ENCODE results near the gene DUOX1. TPM values are rescaled to one million over a fixed set of nuclear protein-coding genes. Genes with fewer than 3 reads are reported as not detected.

Gene DUOX1
- total RNA-seq, 4 donors from 2014 or later = 87.5 to 202 (median 122) TPM

DNA sequence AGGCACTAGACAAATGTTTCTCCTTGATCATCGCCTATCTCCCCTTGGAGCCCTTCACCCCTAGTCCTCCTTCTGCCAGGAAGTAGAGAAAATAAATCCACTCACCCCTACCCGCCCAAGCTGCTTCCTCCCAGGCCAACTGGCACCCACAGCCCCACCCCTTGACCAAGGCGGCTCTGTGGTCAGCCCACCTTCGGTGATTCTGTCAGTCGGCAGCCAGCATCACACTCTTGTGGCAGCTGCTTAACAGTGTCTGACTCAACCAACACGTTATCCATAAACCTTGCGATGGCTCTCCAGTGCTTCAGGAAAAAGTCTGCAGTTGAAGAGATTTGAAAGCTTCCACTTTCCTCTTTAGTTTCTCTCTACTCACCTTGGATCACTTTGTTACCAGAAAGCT is 50.4 kb downstream of the DUOX1 start:
- no peaks in the 10 kb centered on the region for H3K36me3 ChIP-seq
- DNase-seq = no peak
- H3K9me3 ChIP-seq = no peaks in the 10 kb centered on the region
- intact Hi-C loops (cut with DNase I) = no loop called here
- peaks cover under 1 to 36% (median 9%) of the 10 kb centered on the region in 3 donors for H3K4me1 ChIP-seq
- no peak for TF ChIP-seq POLR2A (IDR thresholded peaks at IDR 0.05)
- TF ChIP-seq, protein P1, sequence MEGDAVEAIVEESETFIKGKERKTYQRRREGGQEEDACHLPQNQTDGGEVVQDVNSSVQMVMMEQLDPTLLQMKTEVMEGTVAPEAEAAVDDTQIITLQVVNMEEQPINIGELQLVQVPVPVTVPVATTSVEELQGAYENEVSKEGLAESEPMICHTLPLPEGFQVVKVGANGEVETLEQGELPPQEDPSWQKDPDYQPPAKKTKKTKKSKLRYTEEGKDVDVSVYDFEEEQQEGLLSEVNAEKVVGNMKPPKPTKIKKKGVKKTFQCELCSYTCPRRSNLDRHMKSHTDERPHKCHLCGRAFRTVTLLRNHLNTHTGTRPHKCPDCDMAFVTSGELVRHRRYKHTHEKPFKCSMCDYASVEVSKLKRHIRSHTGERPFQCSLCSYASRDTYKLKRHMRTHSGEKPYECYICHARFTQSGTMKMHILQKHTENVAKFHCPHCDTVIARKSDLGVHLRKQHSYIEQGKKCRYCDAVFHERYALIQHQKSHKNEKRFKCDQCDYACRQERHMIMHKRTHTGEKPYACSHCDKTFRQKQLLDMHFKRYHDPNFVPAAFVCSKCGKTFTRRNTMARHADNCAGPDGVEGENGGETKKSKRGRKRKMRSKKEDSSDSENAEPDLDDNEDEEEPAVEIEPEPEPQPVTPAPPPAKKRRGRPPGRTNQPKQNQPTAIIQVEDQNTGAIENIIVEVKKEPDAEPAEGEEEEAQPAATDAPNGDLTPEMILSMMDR (IDR thresholded peaks at IDR 0.05) = no peak
- no peak overlapping the region for H3K27ac ChIP-seq
- WGBS, 2 donors = 70 to 78% methylated on average over 7 of the region's 7 CpGs
- no peaks in the 10 kb centered on the region for H3K27me3 ChIP-seq
- no peak overlapping the region for H3K4me3 ChIP-seq

DNA sequence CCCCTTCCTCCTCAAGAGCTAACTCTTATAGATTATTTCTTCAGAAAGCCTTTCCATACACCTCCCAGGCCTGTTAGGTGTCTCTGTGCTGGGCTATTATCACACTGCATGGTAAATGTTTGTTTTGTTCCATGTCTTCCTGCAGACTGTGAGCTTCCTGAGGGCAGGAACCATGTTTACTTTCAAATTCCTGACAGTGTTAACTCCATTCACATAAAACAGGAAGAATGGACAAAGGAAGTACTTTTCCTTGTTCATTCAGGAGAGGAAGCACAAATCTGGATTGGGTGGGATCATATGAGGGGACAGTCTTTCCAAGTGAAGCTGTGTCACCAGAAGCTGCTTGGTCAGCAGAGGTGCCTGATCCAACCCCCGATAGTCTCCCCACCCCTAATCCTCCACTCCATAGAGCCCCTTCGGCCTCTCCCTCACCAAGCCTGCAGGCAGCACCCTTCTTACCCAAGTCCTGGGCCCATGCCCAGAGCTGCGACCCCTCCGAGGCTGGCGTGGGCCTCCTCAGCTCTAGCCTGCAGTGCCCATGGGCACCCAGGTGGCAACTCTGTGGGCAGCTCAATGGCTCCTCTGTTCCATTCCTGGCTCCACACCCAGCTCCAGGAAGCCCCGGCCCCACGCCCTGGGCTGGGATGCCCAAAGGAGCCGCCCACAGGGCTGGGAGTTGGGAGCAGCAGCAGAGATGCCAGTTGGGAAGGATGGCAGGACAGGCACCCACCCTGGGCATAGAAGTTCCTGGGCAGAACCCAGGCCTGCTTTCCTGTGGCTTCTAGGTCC is 51.0 kb downstream of the DUOX1 start:
- intact Hi-C loops (cut with DNase I) = no loop called here
- DNase-seq = no peak
- 83 to 92% methylated on average over 2 to 3 of the region's 8 CpGs for WGBS, 2 donors

DNA sequence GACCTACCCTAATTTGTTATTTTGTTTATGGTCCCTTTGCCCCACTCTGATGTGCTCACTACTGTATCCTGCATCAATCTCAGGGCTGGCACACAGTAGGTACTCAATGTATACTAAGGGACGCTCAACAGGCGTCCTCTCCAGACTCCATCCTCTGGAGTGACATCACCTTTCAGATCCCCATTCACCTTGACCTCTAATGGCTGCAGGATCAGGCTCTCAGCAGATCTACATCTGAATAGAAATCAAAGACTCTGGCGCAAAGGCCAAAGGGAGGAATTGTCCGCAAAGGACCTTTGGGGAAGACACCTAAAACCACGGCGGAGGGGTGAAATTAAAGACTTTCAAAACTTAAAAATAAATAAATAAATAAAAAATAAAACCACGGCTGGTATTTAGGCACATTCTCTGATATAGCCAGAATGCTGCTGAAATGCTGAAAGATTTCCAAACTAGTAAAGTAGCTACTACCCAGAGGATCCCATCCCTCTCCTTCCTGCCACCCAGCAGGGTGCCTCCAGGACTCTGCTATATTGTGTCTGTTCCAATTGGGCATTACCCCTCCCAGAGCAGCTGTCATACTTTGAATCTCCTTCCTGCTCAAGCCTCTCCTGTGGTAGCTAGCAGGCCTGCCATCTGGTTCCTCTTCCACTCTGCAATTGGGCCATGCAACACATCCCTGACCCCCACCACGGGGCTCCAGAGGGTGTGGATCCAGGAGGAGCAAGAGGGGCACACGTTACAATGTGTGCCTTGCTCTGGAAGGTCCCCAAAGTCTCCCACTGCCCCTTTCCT is 51.9 kb downstream of the DUOX1 start:
- Histone ChIP-seq H3K4me1 (peaks cover 7 to 51% (median 18%) of the 10 kb centered on the region in 3 donors), H3K27ac (no peak overlapping the region), H3K27me3 (no peaks in the 10 kb centered on the region), H3K36me3 (no peaks in the 10 kb centered on the region), H3K4me3 (no peak overlapping the region), H3K9me3 (no peaks in the 10 kb centered on the region)
- WGBS, 2 donors = 74 to 76% methylated on average over 9 of the region's 9 CpGs
- intact Hi-C loops (cut with DNase I) = no loop called here
- TF ChIP-seq, protein P1 (IDR thresholded peaks at IDR 0.05) = no peak
- TF ChIP-seq POLR2A (IDR thresholded peaks at IDR 0.05) = no peak
- DNase-seq = no peak

More for the DNA sequence above, 51.0 kb downstream of the DUOX1 start:
- TF ChIP-seq, protein P1 (IDR thresholded peaks at IDR 0.05) = no peak
- no peak for TF ChIP-seq POLR2A (IDR thresholded peaks at IDR 0.05)
- H3K4me3 ChIP-seq = no peak overlapping the region
- no peaks in the 10 kb centered on the region for H3K36me3 ChIP-seq
- H3K27me3 ChIP-seq = no peaks in the 10 kb centered on the region
- H3K27ac ChIP-seq = no peak overlapping the region
- H3K9me3 ChIP-seq = no peaks in the 10 kb centered on the region
- peaks cover 7 to 43% (median 11%) of the 10 kb centered on the region in 3 donors for H3K4me1 ChIP-seq

DNA sequence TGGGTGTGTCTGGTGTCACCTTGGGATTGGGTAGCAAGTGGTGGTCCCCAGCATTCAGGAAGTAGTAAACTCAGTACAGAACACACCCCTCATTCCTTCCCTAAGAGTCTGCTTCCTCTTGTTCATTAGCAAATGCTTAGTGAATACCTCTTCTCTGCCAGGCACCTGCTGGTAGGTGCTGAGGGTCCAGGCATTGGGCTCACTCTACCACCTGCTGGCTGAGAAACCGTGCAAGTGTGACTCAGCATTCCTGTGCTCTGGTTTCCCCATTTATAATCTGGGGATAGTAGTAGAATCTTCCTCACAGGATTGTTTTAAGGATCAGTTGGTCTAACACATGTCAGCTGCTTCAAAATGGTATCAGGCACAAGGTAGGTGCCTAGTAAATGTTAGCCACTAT is 53.2 kb downstream of the DUOX1 start:
- WGBS, 2 donors = 29 to 38% methylated on average over 1 of the region's 1 CpG
- Histone ChIP-seq H3K9me3 (no peaks in the 10 kb centered on the region), H3K27me3 (no peaks in the 10 kb centered on the region), H3K27ac (no peak overlapping the region), H3K36me3 (no peaks in the 10 kb centered on the region), H3K4me1 (peaks cover 20 to 63% (median 22%) of the 10 kb centered on the region in 3 donors), H3K4me3 (no peak overlapping the region)
- no peak for TF ChIP-seq POLR2A (IDR thresholded peaks at IDR 0.05)
- TF ChIP-seq, protein P1 (IDR thresholded peaks at IDR 0.05) = no peak
- DNase-seq = no peak
- intact Hi-C loops (cut with DNase I) = no loop called here

DNA sequence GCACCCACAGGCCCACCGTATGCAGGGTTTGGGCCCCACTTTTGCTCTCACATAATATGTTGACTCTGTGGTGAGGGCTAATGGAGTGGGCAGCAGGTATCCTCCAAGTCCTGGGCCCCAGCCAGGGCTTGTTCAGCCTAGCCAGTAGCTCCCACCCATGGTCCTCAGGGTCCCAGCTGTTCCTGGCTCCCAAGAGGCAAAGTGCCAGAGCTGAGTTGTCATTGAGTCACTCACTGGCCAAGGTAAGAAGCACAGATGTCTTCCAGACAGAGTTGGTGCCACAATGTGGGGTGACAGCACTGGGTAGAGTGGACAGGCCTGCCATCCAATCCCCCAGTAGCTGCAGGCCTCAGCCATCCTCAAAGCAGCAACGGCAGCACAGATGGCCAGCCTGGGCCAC is 53.7 kb downstream of the DUOX1 start:
- TF ChIP-seq POLR2A (IDR thresholded peaks at IDR 0.05) = no peak
- TF ChIP-seq, protein P1 (IDR thresholded peaks at IDR 0.05) = no peak
- no peaks in the 10 kb centered on the region for H3K27me3 ChIP-seq
- WGBS, 2 donors = 68 to 88% methylated on average over 2 of the region's 2 CpGs
- H3K36me3 ChIP-seq = no peaks in the 10 kb centered on the region
- no peak overlapping the region for H3K27ac ChIP-seq
- peaks cover 23 to 69% (median 25%) of the 10 kb centered on the region in 3 donors for H3K4me1 ChIP-seq
- no peak overlapping the region for H3K4me3 ChIP-seq
- H3K9me3 ChIP-seq = no peaks in the 10 kb centered on the region
- intact Hi-C loops (cut with DNase I) = no loop called here
- DNase-seq = no peak
